ENCODE data around the gene SREBF1. TPM values are rescaled to one million over a fixed set of nuclear protein-coding genes. Genes with fewer than 3 reads are reported as not detected.

Gene SREBF1
- total and polyA plus RNA-seq, 10 of the 15 experiments (the other 5 are each of a cell fraction or from before 2014, with no cell fraction given): 1.4 to 84.6 (median 20.4) TPM

DNA sequence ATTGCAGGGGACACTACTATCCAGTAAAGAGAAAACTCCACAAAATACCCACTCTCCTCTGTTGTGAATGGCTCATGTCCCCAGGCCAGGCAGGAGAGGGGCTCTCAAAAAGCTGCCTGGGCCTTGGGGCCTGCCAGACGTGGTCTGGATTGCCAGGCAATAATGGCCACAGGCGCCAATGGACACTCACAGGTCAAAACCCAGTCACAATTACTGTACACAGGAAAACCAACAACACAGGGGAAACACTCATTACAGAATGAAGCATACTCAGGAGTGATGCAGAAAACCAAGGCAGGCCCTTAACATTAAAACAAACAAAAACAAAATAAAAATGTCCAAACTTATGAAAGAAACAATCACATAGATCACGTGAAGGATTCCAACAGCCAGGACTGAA, 35.1 kb upstream of the SREBF1 start (continued):
- TF ChIP-seq BCLAF1 (IDR thresholded peaks at IDR 0.05) (no peak), ZBED1 (IDR thresholded peaks at IDR 0.05; ENCODE audit: borderline replicate concordance) (no peak), USF1 (IDR thresholded peaks at IDR 0.05; ENCODE audit: borderline replicate concordance, extremely low read length, insufficient read depth, low read depth, low read length) (no peak), SKIL (IDR thresholded peaks at IDR 0.05; ENCODE audit: low read depth, poor library complexity, severe bottlenecking) (no peak), ETV6 (conservative IDR thresholded peaks at IDR 0.05 in 1 of 2, IDR thresholded peaks at IDR 0.05 in 1 of 2; ENCODE audit: borderline replicate concordance in 1 of 2, low read depth in 1 of 2) (no peak), ATF7 (IDR thresholded peaks at IDR 0.05; ENCODE audit: low read depth) (no peak)

Measured in GM12878 (cell line).